DOHH2 (cell line): ENCODE measurements around the gene INSL6.

Experiments
- CTCF ChIP-seq: fragments of 200-600 bp; sonication (generic); IDR thresholded peaks from one replicate; pipeline ENCODE4 v1.5.1; 2014; ENCODE audit warnings: antibody characterized with exemption, mild to moderate bottlenecking, low read depth, low read length; ENCODE audit not compliant: poor library complexity, severe bottlenecking
- EZH2phosphoT487 ChIP-seq: fragments of 200-600 bp; sonication (generic); IDR thresholded peaks from 2 replicates; pipeline ENCODE4 v1.6.1; 2017; ENCODE audit warnings: borderline replicate concordance, mild to moderate bottlenecking, antibody characterized with exemption, low read length, moderate library complexity, mixed read lengths

GRCh38 chr9:5230554-5230953 is 45.1 kb upstream of the INSL6 start:
- TF ChIP-seq CTCF = no peak
- TF ChIP-seq EZH2phosphoT487 = no peak
